ENCODE results near the gene ASTL.

- TF ChIP-seq CTCF (tag by site-specific recombination; IDR thresholded peaks at IDR 0.05), result no peak
- TF ChIP-seq ZBTB11 (tag by site-specific recombination; conservative IDR thresholded peaks at IDR 0.05; ENCODE audit: low read depth), result no peak
- TF ChIP-seq ZNF423 (tag by site-specific recombination; IDR thresholded peaks at IDR 0.05), result no peak
Measured at GRCh38 chr2:96184989-96185388, 46.7 kb upstream of the ASTL start.

Measured in HEK293 (cell line).